Panc1 (cell line): ENCODE results near the gene GPAM.

Experiments used
- CTCF ChIP-seq: fragments of 450-650 bp; IDR thresholded peaks from 2 replicates; pipeline ENCODE4 v1.5.1; 2017; ENCODE audit warnings: mild to moderate bottlenecking
- POLR2AphosphoS5 ChIP-seq: IDR thresholded peaks from 2 replicates; pipeline ENCODE4 v1.6.1; 2012; ENCODE audit warnings: mild to moderate bottlenecking, low read depth, low read length, moderate library complexity
- TCF7L2 ChIP-seq: IDR thresholded peaks from 2 replicates; pipeline ENCODE4 v1.6.1; 2011; ENCODE audit warnings: mild to moderate bottlenecking, low read depth, low read length, inconsistent platforms

GRCh38 chr10:112210666-112211065 lies 27.1 kb upstream of the GPAM start:
- TF ChIP-seq POLR2AphosphoS5: no peak
- no peak for TF ChIP-seq CTCF
- no peak for TF ChIP-seq TCF7L2
